Gastrocnemius medialis (tissue), 4 donors: ENCODE measurements around the gene UBE2QL1. TPM values are rescaled to one million over a fixed set of nuclear protein-coding genes. Genes with fewer than 3 reads are reported as not detected.

ENCODE experiments used
- ATAC-seq, 2 donors: fragments of 150-250 bp; one replicate each; pipeline ENCODE4 v1.9.1; 2016
- DNase-seq, 2 donors: peaks; one replicate each; pipeline ENCODE4 v3.0.0-alpha.2; 2019
- H3K27ac ChIP-seq, 4 donors: fragments of 200-600 bp; sonication (generic); 1 replicate in 1 of 4; 2 replicates in 3 of 4; pipeline ENCODE4 v1.5.1; 2016 to 2018; ENCODE audit warnings: mild to moderate bottlenecking in 2 of 4, moderate library complexity in 1 of 4
- H3K27me3 ChIP-seq, 3 donors: fragments of 200-600 bp; sonication (generic) in 2 of 3; 1 replicate in 1 of 3; 2 replicates in 2 of 3; pipeline versions ENCODE4 v1.5.1 to v1.6.0; 2016 to 2019; ENCODE audit warnings: mild to moderate bottlenecking in 1 of 3, moderate library complexity in 1 of 3
- H3K36me3 ChIP-seq, 2 donors: fragments of 200-600 bp; sonication (generic) in 1 of 2; one replicate each; pipeline ENCODE4 v1.5.1; 2017 to 2018
- H3K4me1 ChIP-seq, 2 donors: fragments of 200-600 bp; sonication (generic) in 1 of 2; one replicate each; pipeline ENCODE4 v1.5.1; 2016 to 2017; ENCODE audit warnings: mild to moderate bottlenecking in 2 of 2
- H3K4me3 ChIP-seq, 4 donors: fragments of 200-600 bp; sonication (generic) in 3 of 4; 1 replicate in 1 of 4; 2 replicates in 3 of 4; pipeline ENCODE4 v1.5.1; 2016 to 2019; ENCODE audit warnings: mild to moderate bottlenecking in 2 of 4
- H3K9me3 ChIP-seq, 3 donors: fragments of 200-600 bp; sonication (generic) in 2 of 3; 1 replicate in 1 of 3; 2 replicates in 2 of 3; pipeline ENCODE4 v1.5.1; 2016 to 2019
- POLR2A ChIP-seq, 2 donors: fragments of 450-650 bp; IDR thresholded peaks; one replicate each; pipeline ENCODE4 v1.6.1; 2017; ENCODE audit warnings: antibody characterized with exemption in 2 of 2, mild to moderate bottlenecking in 2 of 2, moderate library complexity in 2 of 2
- in situ Hi-C, 4 donors: fragments of 200-750 bp; cut with MboI; loops; one replicate each; pipeline versions ENCODE4 v1.15.0 to v1.8.0; 2017; ENCODE audit warnings: low sequenced_read_pairs in 4 of 4
- intact Hi-C: fragments of 100-400 bp; cut with DNase I; formaldehyde crosslinking; loops from one replicate; pipeline ENCODE4 v1.15.1; 2023; ENCODE audit warnings: low total_unique reads
- total RNA-seq, 4 donors: library from RNA; depleted of rRNA; stranded (reverse); fragments of >200 nt; gene quantifications; one replicate each; pipeline versions ENCODE4 v1.1.0 to v1.2.3, GENCODE V29; 2016
- TF ChIP-seq, protein P1 (sequence below), 5 experiments: fragments of 450-650 bp in 3 of 5; fragments of 200-600 bp in 2 of 5; sonication (generic) in 2 of 5; IDR thresholded peaks in 4 of 5; conservative IDR thresholded peaks in 1 of 5; 1 replicate in 4 of 5; 2 replicates in 1 of 5; pipeline ENCODE4 v1.5.1; 2016 to 2019; ENCODE audit warnings: antibody characterized with exemption in 5 of 5, mild to moderate bottlenecking in 3 of 5, moderate library complexity in 3 of 5

The UBE2QL1 gene
- total RNA-seq, 4 donors from 2014 or later: 48.8 to 150 (median 67.0) TPM

DNA sequence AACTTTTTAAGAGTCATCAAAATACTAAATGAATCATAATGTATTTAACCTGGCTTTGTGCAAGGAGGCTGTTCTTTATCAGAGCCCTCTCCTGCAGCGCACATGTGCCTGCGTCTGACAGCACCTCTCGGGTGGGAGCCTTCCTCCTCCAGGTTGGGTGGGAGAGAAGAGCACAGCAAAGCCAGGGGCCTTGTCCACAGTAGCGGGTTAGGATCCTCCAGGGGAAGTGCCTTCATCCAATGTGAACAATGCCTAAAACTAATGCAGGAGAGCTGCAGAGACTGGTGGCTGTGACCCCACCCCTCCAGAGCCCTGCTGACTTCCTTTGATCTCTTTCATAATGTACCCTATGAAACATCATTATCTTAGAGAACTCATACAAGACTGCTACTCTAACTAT, 10.2 kb downstream of the UBE2QL1 start:
- peaks cover 58 to 62% of the 10 kb centered on the region in 2 donors for H3K4me1 ChIP-seq
- H3K36me3 ChIP-seq: no peaks in the 10 kb centered on the region
- intact Hi-C loops: loop anchor here (5.0 kb wide), 1 partner anchor 33 kb away; no protein-coding TSS in a partner anchor
- H3K9me3 ChIP-seq: no peaks in the 10 kb centered on the region
- peak overlapping the region; percentile 91 to 97 (median 96) for H3K27ac ChIP-seq
- TF ChIP-seq POLR2A (IDR thresholded peaks at IDR 0.05): no peak
- TF ChIP-seq, protein P1, sequence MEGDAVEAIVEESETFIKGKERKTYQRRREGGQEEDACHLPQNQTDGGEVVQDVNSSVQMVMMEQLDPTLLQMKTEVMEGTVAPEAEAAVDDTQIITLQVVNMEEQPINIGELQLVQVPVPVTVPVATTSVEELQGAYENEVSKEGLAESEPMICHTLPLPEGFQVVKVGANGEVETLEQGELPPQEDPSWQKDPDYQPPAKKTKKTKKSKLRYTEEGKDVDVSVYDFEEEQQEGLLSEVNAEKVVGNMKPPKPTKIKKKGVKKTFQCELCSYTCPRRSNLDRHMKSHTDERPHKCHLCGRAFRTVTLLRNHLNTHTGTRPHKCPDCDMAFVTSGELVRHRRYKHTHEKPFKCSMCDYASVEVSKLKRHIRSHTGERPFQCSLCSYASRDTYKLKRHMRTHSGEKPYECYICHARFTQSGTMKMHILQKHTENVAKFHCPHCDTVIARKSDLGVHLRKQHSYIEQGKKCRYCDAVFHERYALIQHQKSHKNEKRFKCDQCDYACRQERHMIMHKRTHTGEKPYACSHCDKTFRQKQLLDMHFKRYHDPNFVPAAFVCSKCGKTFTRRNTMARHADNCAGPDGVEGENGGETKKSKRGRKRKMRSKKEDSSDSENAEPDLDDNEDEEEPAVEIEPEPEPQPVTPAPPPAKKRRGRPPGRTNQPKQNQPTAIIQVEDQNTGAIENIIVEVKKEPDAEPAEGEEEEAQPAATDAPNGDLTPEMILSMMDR (IDR thresholded peaks at IDR 0.05 in 4 of 5, conservative IDR thresholded peaks at IDR 0.05 in 1 of 5): no peak
- in situ Hi-C loops: loop anchor here in 2 of 4 donors (10.0 kb wide), 2 partner anchors 86 to 96 kb away; no protein-coding TSS in a partner anchor
- H3K4me3 ChIP-seq: no peak overlapping the region
- H3K27me3 ChIP-seq: no peaks in the 10 kb centered on the region
- no peak for DNase-seq
- no peak for ATAC-seq

DNA sequence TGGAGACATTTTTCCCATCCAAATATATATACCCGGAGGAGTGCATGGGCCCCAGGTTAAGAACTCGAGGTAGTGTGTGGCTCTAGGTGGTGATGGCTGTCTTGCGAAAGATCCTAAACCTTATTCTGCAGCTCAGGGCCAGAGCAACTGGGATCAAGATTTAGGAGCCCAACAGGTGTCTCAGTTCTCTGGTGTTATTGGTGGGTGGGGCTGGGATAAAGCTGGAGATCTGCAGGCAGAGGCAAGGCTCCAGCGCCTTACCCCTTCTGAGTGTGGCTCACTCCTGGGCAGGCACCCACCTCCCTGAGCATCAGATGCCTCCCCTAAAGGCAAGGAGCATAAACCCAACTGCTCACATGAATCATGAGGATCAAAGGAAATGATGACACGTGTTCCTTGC, 11.2 kb downstream of the UBE2QL1 start:
- Histone ChIP-seq H3K9me3 (no peaks in the 10 kb centered on the region), H3K27me3 (no peaks in the 10 kb centered on the region), H3K27ac (peak overlapping the region; percentile 91 to 97 (median 96)), H3K4me1 (peaks cover 62 to 65% of the 10 kb centered on the region in 2 donors), H3K36me3 (no peaks in the 10 kb centered on the region), H3K4me3 (no peak overlapping the region)
- TF ChIP-seq POLR2A (IDR thresholded peaks at IDR 0.05): no peak
- TF ChIP-seq, protein P1 (IDR thresholded peaks at IDR 0.05 in 4 of 5, conservative IDR thresholded peaks at IDR 0.05 in 1 of 5): no peak
- in situ Hi-C loops (loop anchor here in 2 of 4 donors (10.0 kb wide), 2 partner anchors 85 to 95 kb away; no protein-coding TSS in a partner anchor), intact Hi-C loops (loop anchor here (5.0 kb wide), 2 partner anchors 32 to 67 kb away; no protein-coding TSS in a partner anchor)
- peak; percentile 23 to 34 for ATAC-seq
- DNase-seq: peak in 1 of 2 donors; percentile 51

DNA sequence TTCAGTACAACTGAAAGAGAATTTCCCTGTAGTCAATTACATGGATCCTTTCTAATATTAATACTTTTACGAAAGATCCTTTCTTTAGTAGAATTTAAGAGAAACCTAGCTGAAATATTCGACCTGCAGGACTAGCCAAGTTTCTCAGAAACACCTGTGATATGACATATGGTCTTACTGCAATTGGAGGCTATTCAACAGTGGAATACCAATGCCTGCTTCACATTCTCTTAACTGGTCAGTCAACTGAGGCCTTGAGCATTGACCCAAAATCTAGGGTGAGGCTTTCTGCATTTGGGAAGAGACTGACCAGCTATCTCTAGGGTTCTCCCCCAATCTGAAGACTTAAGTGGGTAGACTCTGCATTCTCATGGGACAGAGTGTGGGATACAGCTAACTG, 12.3 kb downstream of the UBE2QL1 start:
- H3K27ac ChIP-seq: peak overlapping the region; percentile 71 to 96 (median 93)
- peaks cover 51 to 58% of the 10 kb centered on the region in 2 donors for H3K4me1 ChIP-seq
- DNase-seq (no peak), ATAC-seq (no peak)
- TF ChIP-seq POLR2A (IDR thresholded peaks at IDR 0.05): no peak
- TF ChIP-seq, protein P1 (IDR thresholded peaks at IDR 0.05 in 4 of 5, conservative IDR thresholded peaks at IDR 0.05 in 1 of 5): no peak
- H3K36me3 ChIP-seq: no peaks in the 10 kb centered on the region
- intact Hi-C loops: loop anchor here (5.0 kb wide), 1 partner anchor 66 kb away; no protein-coding TSS in a partner anchor
- no peak overlapping the region for H3K4me3 ChIP-seq
- H3K27me3 ChIP-seq: no peaks in the 10 kb centered on the region
- no peaks in the 10 kb centered on the region for H3K9me3 ChIP-seq
- in situ Hi-C loops: no loop called here

DNA sequence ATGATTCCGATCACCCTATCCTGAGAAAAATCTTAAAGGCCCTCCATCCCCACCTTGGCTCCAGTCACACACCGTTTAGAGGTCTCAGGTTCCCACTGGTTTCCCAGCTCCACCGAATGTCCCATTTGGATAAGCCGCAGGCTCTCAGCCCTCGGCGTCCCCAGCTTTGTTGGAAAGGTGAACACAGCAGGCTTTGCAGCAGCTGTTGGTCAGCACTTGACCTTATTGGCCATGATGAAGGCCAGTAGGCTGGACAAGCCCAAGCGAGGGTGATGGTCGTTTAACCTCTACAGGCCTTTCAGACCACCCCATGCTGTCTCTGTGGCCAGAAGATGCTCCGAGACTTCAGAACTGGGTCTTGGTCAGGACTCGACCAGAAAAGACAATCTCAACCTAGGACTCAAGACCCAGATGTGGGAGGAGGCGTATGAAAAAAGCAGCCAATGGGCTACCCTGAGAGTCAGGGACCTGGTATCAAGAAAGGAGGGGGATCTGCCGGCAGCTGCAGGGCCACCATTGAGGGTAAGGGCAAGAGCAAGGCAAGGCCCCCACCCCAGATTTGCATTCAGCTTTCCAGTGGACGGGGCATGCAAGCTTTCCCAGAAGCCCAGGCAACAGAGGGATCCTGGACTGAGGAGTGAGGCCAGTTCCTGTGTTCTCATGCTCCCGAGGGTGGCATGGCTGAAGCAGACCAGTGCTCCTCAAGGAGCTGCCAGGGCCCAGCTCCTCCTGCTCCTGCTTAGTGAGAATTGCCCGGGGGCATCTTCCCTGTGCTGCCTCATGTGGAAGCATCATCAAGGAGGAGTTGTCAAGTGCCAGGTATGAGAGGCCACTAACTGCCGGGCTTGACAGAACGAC, 13.4 kb downstream of the UBE2QL1 start:
- Histone ChIP-seq H3K4me3 (no peak overlapping the region), H3K9me3 (no peaks in the 10 kb centered on the region), H3K27me3 (no peaks in the 10 kb centered on the region), H3K4me1 (peaks cover 44 to 53% of the 10 kb centered on the region in 2 donors), H3K36me3 (no peaks in the 10 kb centered on the region), H3K27ac (peak overlapping the region; percentile 71 to 96 (median 93))
- ATAC-seq: no peak
- DNase-seq: no peak
- TF ChIP-seq, protein P1 (IDR thresholded peaks at IDR 0.05 in 4 of 5, conservative IDR thresholded peaks at IDR 0.05 in 1 of 5): no peak
- no peak for TF ChIP-seq POLR2A (IDR thresholded peaks at IDR 0.05)
- intact Hi-C loops: loop anchor here (5.0 kb wide), 1 partner anchor 65 kb away; no protein-coding TSS in a partner anchor
- in situ Hi-C loops: no loop called here
